ENCODE measurements around the gene KLK14. TPM values are rescaled to one million over a fixed set of nuclear protein-coding genes. Genes with fewer than 3 reads are reported as not detected.

The KLK14 gene
- polyA plus RNA-seq, 1 donor (not counting 4 experiments of a cell fraction or from before 2014, with no cell fraction given) = 0.05 TPM

DNA sequence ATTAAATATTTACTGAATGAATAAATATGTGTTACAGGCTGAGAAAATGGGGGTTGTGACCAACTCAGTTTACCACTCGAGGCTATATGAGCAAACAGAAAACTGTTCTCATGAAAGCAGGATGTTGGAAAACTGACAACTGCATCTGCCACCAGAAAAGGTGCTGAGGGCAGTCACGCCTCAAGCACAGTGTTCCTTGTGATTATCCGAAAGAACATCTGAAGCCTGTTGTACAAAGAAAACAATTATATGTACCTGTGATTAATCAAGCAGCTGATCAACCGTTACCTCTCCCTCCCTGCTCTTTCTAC, 11.6 kb downstream of the KLK14 start:
- Histone ChIP-seq H3K9me1 (ENCODE audit: control insufficient read depth, extremely low read depth, insufficient read depth, low read length) (no peaks in the 10 kb centered on the region), H4K20me1 (ENCODE audit: control insufficient read depth, extremely low read depth, insufficient read depth, low read length) (no peaks in the 10 kb centered on the region), H2AFZ (ENCODE audit: control insufficient read depth, low read length) (peak overlapping the region; percentile 21), H3K4me2 (ENCODE audit: control insufficient read depth, extremely low read depth, insufficient read depth, low read depth, low read length) (no peak overlapping the region), H3K36me3 (ENCODE audit: control insufficient read depth in 2 of 2, extremely low read depth in 1 of 2, insufficient read depth in 2 of 2, low read length in 2 of 2) (no peaks in the 10 kb centered on the region), H3K27ac (ENCODE audit: control insufficient read depth, insufficient read depth, low read length) (no peak overlapping the region), H3K27me3 (ENCODE audit: control insufficient read depth, extremely low read depth, insufficient read depth, low read length) (peaks cover 3% of the 10 kb centered on the region), H3K79me2 (ENCODE audit: control insufficient read depth, insufficient read depth, low read length) (no peaks in the 10 kb centered on the region), H3K9me3 (ENCODE audit: control insufficient read depth, low read depth, low read length) (no peaks in the 10 kb centered on the region), H3K9ac (ENCODE audit: control insufficient read depth, extremely low read depth, insufficient read depth, low read length) (no peak overlapping the region), H3K4me3 (ENCODE audit: control insufficient read depth in 2 of 3, extremely low read depth in 1 of 3, insufficient read depth in 2 of 3, low read depth in 1 of 3, low read length in 3 of 3) (no peak overlapping the region), H3K4me1 (ENCODE audit: control insufficient read depth, extremely low read depth, insufficient read depth, low read length) (no peaks in the 10 kb centered on the region)
- FAIRE-seq (peak; percentile 43), DNase-seq (ENCODE audit: low read depth, low spot score) (no peak)
- dilution Hi-C loops (cut with MboI; ENCODE audit: extremely low pct_ligation_motif_present, low sequenced_read_pairs) = no loop called here
- TF ChIP-seq, protein P1, sequence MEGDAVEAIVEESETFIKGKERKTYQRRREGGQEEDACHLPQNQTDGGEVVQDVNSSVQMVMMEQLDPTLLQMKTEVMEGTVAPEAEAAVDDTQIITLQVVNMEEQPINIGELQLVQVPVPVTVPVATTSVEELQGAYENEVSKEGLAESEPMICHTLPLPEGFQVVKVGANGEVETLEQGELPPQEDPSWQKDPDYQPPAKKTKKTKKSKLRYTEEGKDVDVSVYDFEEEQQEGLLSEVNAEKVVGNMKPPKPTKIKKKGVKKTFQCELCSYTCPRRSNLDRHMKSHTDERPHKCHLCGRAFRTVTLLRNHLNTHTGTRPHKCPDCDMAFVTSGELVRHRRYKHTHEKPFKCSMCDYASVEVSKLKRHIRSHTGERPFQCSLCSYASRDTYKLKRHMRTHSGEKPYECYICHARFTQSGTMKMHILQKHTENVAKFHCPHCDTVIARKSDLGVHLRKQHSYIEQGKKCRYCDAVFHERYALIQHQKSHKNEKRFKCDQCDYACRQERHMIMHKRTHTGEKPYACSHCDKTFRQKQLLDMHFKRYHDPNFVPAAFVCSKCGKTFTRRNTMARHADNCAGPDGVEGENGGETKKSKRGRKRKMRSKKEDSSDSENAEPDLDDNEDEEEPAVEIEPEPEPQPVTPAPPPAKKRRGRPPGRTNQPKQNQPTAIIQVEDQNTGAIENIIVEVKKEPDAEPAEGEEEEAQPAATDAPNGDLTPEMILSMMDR (optimal IDR thresholded peaks at IDR 0.05 in 1 of 3, IDR thresholded peaks at IDR 0.05 in 1 of 3, conservative IDR thresholded peaks at IDR 0.05 in 1 of 3; ENCODE audit: extremely low read depth in 1 of 3, insufficient read depth in 2 of 3, low read length in 3 of 3) = no peak
- no peak for TF ChIP-seq EZH2 (IDR thresholded peaks at IDR 0.05; ENCODE audit: low read length)

- no peak for FAIRE-seq
- no peak overlapping the region for H3K9ac ChIP-seq (ENCODE audit: control insufficient read depth, extremely low read depth, insufficient read depth, low read length)
- dilution Hi-C loops (cut with MboI; ENCODE audit: extremely low pct_ligation_motif_present, low sequenced_read_pairs) = no loop called here
Observed at GRCh38 chr19:51070334-51071094, 12.2 kb downstream of the KLK14 start.

More at GRCh38 chr19:51070334-51071094, 12.2 kb downstream of the KLK14 start:
- Histone ChIP-seq H2AFZ (ENCODE audit: control insufficient read depth, low read length) (no peak overlapping the region), H3K4me2 (ENCODE audit: control insufficient read depth, extremely low read depth, insufficient read depth, low read depth, low read length) (no peak overlapping the region), H3K4me3 (ENCODE audit: control insufficient read depth in 2 of 3, extremely low read depth in 1 of 3, insufficient read depth in 2 of 3, low read depth in 1 of 3, low read length in 3 of 3) (no peak overlapping the region), H3K27me3 (ENCODE audit: control insufficient read depth, extremely low read depth, insufficient read depth, low read length) (peaks cover 8% of the 10 kb centered on the region), H3K9me1 (ENCODE audit: control insufficient read depth, extremely low read depth, insufficient read depth, low read length) (no peaks in the 10 kb centered on the region), H3K36me3 (ENCODE audit: control insufficient read depth in 2 of 2, extremely low read depth in 1 of 2, insufficient read depth in 2 of 2, low read length in 2 of 2) (no peaks in the 10 kb centered on the region), H3K27ac (ENCODE audit: control insufficient read depth, insufficient read depth, low read length) (no peak overlapping the region), H3K79me2 (ENCODE audit: control insufficient read depth, insufficient read depth, low read length) (no peaks in the 10 kb centered on the region), H3K4me1 (ENCODE audit: control insufficient read depth, extremely low read depth, insufficient read depth, low read length) (no peaks in the 10 kb centered on the region), H3K9me3 (ENCODE audit: control insufficient read depth, low read depth, low read length) (no peaks in the 10 kb centered on the region), H4K20me1 (ENCODE audit: control insufficient read depth, extremely low read depth, insufficient read depth, low read length) (no peaks in the 10 kb centered on the region)
- TF ChIP-seq, protein P1 (optimal IDR thresholded peaks at IDR 0.05 in 1 of 3, IDR thresholded peaks at IDR 0.05 in 1 of 3, conservative IDR thresholded peaks at IDR 0.05 in 1 of 3; ENCODE audit: extremely low read depth in 1 of 3, insufficient read depth in 2 of 3, low read length in 3 of 3) = no peak
- no peak for TF ChIP-seq EZH2 (IDR thresholded peaks at IDR 0.05; ENCODE audit: low read length)
- DNase-seq (ENCODE audit: low read depth, low spot score) = no peak
